ENCODE results near the gene RGR.

DNA sequence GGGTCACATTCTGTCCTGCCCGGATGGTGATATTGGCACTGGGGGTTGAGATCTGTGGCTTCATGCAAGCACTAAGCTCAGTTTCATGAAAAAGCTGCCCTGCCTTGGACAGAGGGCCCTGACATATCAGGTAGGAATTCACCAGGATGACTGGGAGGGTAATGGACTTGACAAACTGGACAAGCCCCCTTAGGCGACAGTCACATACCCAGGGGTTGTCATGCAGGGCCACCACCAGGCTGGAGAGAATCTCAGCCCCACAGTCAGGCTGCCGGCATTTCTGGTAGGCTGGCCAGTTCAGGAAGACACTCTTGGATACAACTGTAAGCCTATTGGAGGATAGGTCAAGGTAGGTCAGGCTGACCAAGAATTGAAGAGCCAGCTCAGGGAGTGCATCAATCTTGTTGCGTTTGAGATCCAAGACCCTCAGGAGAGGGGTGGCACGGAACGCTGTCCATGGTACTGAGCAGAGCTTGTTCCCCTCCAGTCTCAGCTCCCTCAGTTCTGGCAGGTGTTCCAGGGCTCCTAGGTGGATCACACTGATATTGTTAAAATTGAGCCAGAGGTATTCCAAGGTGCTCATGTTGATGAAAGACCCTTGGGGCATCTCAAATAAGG is 20.3 kb upstream of the RGR start:
- no peak for TF ChIP-seq NFRKB (IDR thresholded peaks at IDR 0.05)
- TF ChIP-seq FOXM1 (IDR thresholded peaks at IDR 0.05; ENCODE audit: borderline replicate concordance): no peak
- no peak for TF ChIP-seq SP1 (IDR thresholded peaks at IDR 0.05)
- no peak for TF ChIP-seq FOXK2 (IDR thresholded peaks at IDR 0.05)
- no peak for TF ChIP-seq ELF4 (IDR thresholded peaks at IDR 0.05)
- no peak for TF ChIP-seq SUZ12 (IDR thresholded peaks at IDR 0.05)

Data from HEK293T (cell line).